ENCODE measurements around the gene NDUFA3. TPM values are rescaled to one million over a fixed set of nuclear protein-coding genes. Genes with fewer than 3 reads are reported as not detected.

NDUFA3 gene
- total RNA-seq, 1 experiment from 2014 or later, result 27.2 TPM

DNA sequence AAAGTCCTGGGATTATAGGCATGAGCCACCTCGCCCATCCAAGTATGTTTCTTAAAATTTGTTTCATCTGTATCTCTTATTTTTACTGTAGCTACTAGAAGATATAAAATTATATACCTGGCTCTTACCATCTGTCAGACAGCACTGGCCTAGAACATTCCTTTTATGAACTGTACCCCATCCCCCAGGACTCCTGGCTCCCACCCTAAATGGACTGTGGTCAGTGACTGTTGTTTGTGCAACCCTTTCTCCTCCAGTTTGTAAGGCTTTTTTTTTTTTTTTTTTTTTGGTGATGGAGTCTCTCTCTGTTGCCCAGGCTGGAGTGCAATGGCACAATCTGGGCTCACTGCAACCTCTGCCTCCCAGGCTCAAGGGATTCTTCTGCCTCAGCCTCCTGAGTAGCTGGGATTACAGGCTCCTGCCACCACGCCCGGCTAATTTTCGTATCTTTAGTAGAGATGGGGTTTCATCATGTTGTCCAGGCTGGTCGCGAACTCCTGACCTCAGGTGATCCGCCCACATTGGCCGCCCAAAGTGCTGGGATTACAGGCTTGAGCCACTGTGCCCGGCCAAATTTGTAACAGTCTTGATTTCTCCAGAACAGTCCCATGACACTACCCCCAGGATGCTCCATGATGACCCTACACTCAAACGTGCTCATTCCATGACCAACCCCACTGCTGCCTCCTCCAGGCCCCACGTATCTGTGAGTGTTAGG, 2.5 kb downstream of the NDUFA3 start:
- DNase-seq (ENCODE audit: low read depth), result no peak
- in situ Hi-C loops (cut with HindIII; ENCODE audit: low pct_unique_long_range_greater_than_20kb, low sequenced_read_pairs), result no loop called here

DNA sequence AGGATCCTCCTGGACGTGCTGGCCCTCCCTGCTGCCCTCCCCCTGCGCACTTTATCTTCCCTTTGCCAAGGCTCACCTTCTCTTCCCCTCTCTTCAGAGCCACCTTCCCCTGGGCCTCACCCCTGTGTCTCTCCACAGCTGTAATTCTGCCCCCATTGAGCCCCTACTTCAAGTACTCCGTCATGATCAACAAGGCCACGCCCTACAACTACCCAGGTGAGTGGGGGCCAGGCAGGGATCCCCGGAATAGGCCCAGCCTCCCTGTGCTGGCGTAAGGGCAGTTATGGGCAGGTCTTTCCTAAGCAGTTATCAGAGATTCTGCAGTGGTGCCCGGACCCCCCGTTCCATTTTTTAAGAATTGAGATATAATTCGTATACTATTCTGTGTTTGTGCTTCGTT, 3.1 kb downstream of the NDUFA3 start:
- no peak for DNase-seq (ENCODE audit: low read depth)
- in situ Hi-C loops (cut with HindIII; ENCODE audit: low pct_unique_long_range_greater_than_20kb, low sequenced_read_pairs), result no loop called here

DNA sequence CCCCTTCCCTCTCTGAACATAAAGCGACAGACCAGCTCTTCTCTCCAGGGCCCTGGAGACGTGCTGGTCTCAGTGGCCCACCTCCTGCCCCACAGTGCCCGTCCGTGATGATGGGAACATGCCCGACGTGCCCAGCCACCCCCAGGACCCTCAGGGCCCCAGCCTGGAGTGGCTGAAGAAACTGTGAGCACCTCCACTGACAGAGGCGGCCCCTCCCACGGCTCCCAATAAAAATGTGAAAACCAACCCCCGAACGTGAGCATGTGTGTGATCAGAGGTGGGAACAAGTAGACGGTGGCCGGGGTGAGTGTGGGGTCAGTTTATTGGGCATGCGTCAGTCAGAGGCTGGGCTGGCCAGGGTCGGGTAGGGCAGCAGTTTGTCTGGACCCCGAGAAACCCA, 4.1 kb downstream of the NDUFA3 start:
- no peak for DNase-seq (ENCODE audit: low read depth)
- in situ Hi-C loops (cut with HindIII; ENCODE audit: low pct_unique_long_range_greater_than_20kb, low sequenced_read_pairs), result no loop called here

DNA sequence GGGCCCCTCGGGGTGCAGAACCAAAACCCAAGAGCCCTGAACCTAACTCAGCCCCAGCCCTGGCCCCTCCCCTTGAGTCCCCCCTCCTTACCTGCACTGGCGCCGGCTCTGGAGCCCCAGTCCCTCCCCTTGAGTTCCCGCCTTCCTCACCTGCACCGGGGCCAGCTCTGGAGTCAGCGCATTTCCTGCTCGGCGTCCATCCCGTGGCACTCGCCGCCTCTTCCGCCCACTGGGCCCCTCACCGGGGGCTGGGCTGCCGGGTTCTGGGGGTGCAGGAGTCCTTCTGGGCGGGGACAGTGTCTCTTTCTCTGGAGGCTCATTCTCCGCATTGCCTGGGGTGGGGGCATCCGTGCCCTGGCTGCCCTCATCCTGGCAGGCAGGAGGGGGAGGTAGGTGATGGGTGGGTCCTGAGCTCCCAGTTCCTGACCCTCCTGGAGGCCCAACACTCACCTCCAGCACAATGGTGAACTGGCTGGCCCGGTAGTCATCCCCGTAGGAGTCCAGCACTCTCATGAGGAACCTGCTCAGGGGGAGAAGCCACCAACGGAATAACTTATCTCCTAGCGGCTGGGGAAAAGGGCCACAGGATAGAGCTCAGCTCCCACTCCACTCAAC, 5.3 kb downstream of the NDUFA3 start:
- DNase-seq (ENCODE audit: low read depth), result no peak
- in situ Hi-C loops (cut with HindIII; ENCODE audit: low pct_unique_long_range_greater_than_20kb, low sequenced_read_pairs), result no loop called here

DNA sequence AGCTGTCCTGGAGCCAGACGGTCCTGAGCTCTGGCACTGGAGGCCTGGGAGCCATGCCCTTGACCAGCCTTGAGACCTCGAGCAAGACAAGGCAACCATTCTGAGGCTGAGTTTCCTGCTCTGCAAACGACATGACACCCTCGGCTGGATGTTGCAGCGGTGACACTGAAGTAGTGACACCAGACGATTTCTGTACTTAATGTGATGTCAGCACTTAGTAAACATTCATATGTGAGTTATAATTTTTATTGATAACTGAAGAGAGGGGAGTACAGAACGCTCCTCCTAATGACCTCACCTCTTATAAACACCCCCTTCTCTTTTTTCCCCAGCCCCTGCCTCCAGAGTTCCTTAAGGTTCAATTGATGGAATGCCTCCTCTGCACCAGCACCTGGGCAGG, 5.8 kb downstream of the NDUFA3 start:
- DNase-seq (ENCODE audit: low read depth), result no peak
- in situ Hi-C loops (cut with HindIII; ENCODE audit: low pct_unique_long_range_greater_than_20kb, low sequenced_read_pairs), result no loop called here

DNA sequence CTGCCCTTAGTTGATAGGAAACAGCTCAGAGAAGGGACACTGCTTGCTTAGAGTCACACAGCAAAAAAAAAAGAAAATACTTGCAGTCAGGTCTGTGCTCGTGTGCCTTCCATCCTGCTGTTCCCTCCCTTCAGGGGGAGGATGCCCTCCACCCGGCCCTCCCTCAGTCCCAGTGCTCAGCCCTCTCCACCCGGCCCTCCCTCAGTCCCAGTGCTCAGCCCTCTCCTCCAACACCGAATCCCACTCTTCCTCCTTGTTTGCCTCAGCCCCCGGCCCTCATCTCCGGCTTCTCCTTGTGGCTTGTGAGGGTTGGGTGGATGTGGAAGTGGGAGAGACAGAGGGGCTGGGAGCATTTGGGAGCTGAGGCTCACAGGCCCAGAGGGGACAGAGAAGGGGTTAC, 7.0 kb downstream of the NDUFA3 start:
- in situ Hi-C loops (cut with HindIII; ENCODE audit: low pct_unique_long_range_greater_than_20kb, low sequenced_read_pairs), result no loop called here
- no peak for DNase-seq (ENCODE audit: low read depth)

DNA sequence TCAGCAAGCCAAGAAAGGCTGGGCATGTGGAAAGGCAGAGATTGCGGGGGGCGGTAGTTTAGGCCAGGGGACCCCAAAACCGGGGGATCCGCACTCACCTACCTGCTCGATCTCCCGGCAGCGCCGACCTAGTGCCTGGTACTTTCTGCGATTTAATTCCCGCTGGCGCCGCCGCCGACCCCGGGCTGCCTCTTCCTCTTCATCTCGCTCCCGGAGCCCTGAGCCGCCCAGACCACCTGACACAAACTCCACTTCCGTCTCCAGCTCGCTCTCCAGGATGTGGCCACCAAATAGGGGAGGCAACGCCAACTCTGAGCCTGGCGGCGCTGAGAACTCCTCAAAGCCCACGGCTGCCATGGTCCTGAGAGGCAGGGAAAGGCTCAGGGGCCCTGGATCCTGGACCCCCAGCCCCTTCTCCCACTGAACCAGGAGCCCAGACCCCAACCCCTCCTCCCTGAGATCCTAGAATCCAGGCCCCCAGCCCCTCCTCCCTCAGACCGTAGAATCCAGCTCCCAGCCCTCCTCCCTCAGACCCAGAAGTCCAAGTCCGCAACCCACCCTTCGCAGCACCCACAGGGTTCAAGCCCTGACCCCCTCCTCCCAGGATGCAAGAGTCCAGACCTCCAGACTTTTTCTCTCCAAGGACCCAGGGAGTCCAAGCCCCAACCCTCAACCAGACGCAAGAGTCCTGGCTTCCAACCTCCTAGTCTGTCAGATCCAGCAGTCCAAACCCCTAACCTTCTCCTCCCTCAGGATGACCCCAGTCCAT, 11.9 kb downstream of the NDUFA3 start:
- no peak for DNase-seq (ENCODE audit: low read depth)
- in situ Hi-C loops (cut with HindIII; ENCODE audit: low pct_unique_long_range_greater_than_20kb, low sequenced_read_pairs), result no loop called here

DNA sequence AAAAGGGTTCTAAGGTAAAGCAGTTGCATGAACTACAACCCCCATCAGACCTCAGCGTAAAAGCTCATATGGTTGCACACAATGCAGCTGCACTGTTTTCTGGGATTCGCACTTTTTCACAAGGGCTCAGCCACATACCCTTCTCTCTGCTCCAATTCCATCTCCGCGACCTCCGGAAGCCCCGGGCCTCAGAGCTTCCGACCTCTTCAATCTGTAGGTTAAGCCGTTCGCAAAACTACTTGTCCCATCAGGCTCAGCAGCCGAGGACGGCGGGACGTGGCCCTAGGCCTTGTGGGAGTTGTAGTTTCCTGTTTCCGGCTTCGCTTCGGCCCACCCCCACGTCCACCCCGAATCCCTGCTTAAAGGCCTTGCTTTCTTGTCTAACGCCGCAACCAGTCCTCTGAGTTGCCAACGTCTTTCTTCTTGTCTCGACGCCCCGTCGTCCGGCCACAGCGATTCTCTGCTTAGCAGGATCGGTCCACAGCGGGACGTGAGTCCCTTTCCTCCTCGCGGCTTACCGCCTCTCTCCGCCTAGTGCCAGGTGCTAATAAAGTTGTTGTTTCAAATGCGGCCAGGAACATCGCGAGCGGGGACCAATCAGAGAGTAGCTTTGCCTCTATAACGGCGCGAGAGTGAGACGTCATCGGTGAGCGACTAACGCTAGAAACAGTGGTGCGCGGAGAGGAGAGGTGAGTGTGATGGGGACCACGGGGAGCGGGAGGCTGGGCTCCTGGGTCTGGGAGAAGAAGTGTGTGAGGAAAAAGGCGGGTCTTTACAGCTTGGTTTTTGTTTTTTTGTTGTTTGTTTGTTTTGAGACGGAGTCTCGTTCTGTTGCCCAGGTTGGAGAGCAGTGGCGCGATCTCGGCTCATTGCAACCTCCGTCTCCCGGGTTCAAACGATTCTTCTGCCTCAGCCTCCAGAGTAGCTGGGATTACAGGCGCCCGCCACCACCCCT, 12.7 kb downstream of the NDUFA3 start, which contains the start of the genes PRPF31 and TFPT:
TSS of gene PRPF31 (plus strand) at position 646 of the 955 bp plus-strand sequence. CDS start 2,525 bp downstream, outside the sequence.
TSS of gene TFPT (minus strand) at position 549 of the 955 bp plus-strand sequence. CDS start at position 161, 388 bp downstream.
- DNase-seq (ENCODE audit: low read depth), result peak; percentile 98
- in situ Hi-C loops (cut with HindIII; ENCODE audit: low pct_unique_long_range_greater_than_20kb, low sequenced_read_pairs), result no loop called here

DNA sequence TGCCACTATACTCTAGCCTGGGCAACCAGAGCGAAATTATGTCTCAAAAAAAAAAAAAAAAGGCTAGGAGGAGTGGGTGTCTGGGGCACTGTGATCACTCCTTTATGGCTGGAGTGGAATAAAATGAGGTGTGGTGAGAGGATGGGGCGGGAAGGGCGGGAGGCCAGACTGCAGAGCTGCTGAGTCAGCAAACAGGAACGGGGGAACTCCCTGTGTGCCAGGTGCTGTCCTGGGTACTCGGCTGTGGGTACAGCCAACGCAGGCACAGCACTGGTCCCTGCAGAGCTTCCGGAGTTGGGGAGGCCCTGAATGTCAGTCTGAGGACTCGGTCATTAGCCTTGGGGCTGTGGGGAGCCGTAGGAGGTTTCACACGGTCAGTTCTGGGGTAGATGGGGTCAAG, 18.6 kb downstream of the NDUFA3 start:
- DNase-seq (ENCODE audit: low read depth), result no peak
- in situ Hi-C loops (cut with HindIII; ENCODE audit: low pct_unique_long_range_greater_than_20kb, low sequenced_read_pairs), result no loop called here

DNA sequence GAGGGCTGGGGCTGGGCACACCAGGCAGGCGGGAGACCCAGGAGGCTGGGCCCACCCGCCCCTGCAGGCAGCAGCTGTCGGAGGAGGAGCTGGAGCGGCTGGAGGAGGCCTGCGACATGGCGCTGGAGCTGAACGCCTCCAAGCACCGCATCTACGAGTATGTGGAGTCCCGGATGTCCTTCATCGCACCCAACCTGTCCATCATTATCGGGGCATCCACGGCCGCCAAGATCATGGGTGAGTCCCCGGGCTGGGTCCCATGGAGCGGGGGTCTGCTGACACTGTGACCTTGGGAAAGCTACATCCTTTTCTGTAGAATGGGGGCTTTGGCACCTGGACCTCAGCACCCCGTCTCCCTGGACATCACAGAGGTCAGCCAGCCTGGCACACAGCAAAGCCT, 21.0 kb downstream of the NDUFA3 start:
- in situ Hi-C loops (cut with HindIII; ENCODE audit: low pct_unique_long_range_greater_than_20kb, low sequenced_read_pairs), result no loop called here
- DNase-seq (ENCODE audit: low read depth), result no peak

DNA sequence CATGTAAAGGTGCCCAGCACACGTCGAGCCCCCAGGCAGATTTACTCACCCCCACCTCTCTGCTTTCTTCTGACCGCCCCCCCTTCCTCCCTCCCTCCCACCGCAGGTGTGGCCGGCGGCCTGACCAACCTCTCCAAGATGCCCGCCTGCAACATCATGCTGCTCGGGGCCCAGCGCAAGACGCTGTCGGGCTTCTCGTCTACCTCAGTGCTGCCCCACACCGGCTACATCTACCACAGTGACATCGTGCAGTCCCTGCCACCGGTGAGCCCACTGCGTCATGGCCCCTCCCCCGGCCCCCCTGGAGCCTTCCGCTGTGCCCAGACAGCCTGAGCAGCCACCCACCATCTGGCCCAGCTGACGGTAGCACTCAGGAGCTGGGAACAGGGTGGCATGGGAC, 21.7 kb downstream of the NDUFA3 start:
- DNase-seq (ENCODE audit: low read depth), result no peak
- in situ Hi-C loops (cut with HindIII; ENCODE audit: low pct_unique_long_range_greater_than_20kb, low sequenced_read_pairs), result no loop called here

DNA sequence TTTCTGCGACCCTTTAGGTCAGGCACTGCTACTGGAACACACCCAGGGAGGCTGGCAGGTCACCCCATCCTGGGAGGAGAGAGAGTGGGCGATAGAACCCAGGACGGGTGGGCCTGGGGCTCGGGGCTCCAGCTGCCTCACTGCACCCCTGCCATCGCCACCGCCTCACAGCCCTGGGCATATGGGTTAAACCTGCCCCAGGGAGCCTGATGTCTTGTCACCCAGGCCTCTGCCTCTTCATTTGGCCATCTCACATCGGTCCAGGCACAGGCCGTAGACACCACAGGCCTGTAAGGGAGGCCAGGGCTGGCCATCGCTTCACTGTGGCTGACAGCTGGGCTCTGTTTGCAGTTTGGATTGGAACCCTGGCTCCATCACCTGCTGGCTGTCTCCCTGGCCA, 23.1 kb downstream of the NDUFA3 start:
- no peak for DNase-seq (ENCODE audit: low read depth)
- in situ Hi-C loops (cut with HindIII; ENCODE audit: low pct_unique_long_range_greater_than_20kb, low sequenced_read_pairs), result no loop called here

DNA sequence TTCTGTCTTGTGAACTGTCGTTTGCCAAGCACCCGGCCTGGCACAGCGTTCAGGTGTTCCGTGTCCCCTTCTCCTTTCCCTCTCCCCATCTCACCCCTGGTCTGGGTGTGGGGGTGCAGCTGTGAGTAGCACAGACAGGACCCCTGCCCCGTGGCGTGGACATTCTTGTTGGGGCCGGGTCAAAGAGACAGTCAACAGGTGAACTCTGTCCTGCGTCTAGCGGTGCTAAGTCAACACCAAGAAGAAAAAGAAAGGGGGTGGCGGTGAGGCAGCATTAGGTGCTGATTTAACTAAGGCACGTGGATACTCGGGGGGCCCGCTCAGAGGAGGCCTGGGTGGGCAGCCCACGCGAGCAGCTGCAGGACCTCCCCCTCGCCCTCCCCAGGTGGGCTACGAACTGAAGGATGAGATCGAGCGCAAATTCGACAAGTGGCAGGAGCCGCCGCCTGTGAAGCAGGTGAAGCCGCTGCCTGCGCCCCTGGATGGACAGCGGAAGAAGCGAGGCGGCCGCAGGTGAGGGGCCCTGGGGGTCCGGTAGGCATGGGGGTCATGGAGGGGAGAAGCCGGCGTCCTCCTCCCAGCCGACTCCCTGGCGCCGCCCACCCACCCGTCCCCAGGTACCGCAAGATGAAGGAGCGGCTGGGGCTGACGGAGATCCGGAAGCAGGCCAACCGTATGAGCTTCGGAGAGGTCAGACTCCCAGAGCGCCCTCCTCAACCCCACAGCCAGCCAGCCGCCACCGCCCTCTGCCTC, 25.2 kb downstream of the NDUFA3 start:
- in situ Hi-C loops (cut with HindIII; ENCODE audit: low pct_unique_long_range_greater_than_20kb, low sequenced_read_pairs), result no loop called here

DNA sequence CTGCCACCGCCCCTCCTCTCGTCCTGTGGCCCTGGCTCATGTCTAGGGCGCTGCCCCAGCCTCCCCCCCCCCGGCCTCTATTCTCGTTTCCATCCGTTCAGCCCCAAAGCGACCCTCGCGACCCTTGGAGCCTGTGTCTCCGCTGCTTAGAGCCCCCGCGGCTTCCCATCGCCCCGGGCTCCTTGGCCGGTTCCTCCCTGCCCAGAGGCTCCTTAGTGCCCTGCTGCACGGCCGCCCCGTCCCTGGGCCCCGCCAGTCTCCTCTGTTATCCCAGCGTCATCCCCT, 25.7 kb downstream of the NDUFA3 start:
- no peak for DNase-seq (ENCODE audit: low read depth)
- in situ Hi-C loops (cut with HindIII; ENCODE audit: low pct_unique_long_range_greater_than_20kb, low sequenced_read_pairs), result no loop called here

More for the DNA sequence above, 25.2 kb downstream of the NDUFA3 start:
- DNase-seq (ENCODE audit: low read depth), result no peak

DNA sequence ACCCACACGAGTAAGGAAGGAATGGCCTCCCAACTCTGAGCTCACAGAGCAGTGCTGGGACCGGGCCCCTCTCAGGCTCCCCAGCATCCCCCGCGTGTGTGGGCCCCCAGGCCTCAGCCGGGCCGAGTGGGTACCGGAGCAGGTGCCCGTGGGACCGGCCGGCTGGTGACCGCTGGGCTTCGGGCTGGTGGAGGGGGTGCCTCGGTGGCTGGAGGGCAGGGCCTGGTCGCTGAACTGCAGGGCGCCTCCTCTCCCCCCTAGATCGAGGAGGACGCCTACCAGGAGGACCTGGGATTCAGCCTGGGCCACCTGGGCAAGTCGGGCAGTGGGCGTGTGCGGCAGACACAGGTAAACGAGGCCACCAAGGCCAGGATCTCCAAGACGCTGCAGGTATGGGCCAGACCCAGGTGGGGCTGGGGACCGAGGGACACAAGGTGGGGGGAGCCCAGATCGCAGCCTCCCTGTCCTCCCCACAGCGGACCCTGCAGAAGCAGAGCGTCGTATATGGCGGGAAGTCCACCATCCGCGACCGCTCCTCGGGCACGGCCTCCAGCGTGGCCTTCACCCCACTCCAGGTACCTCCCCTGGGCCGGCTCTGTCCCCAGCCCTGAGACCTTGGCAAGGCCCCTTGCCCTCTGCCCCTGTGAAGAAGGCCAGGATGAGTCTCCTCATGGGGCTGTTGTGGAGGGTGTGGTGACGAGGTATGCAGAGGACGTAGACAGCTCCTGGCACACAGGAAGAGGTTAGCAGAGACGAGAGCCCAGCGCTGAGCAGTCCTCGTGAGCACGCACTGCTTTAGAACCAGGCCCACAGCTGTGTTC, 26.4 kb downstream of the NDUFA3 start:
- DNase-seq (ENCODE audit: low read depth), result no peak
- in situ Hi-C loops (cut with HindIII; ENCODE audit: low pct_unique_long_range_greater_than_20kb, low sequenced_read_pairs), result no loop called here

DNA sequence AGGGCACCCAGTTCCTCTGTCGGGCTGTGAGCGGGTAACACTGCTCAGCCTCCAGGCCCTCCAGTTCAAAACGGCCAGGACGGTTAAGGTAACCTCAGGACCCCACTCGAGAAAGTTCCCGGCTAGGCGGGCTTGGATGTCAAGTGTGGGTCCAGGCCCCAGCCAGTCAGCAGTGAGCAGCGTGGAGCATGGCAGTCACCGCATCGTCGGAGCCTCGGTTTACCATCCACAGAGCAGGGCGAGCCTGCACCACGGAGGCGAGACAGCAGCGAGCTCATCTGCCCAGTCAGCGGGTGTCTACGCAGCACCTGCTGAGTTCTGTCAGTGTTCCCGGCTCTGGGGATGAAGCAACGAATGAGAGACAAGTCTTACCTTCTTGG, 27.0 kb downstream of the NDUFA3 start:
- in situ Hi-C loops (cut with HindIII; ENCODE audit: low pct_unique_long_range_greater_than_20kb, low sequenced_read_pairs), result no loop called here
- DNase-seq (ENCODE audit: low read depth), result no peak

DNA sequence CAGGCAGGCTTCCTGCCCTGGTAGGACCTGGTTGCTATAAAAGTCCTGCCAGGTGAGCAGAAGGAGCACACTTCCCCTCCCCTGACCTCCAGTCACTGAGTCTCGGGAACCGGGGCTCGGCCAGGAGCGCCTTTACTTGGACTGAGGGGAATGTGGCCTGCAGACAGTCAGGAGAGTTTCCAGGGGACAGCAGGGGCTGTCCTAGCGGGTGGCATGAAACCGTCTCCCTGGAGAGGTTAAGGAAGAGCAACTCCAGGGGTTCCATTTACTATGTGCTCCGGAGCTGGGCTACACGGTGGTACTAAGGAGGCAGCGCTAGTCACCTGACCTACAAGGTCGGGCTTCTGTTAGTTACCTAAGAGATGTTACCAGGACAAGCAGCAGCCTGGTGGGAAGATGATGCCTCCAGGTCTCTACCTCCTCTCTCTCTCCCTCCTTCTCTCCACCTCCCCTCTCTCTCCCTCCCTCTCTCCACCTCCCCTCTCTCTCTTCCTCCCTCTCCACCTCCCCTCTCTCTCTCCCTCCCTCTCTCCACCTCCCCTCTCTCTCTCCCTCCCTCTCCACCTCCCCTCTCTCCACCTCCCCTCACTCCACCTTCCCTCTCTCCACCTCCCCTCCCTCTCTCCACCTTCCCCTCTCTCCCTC, 30.8 kb downstream of the NDUFA3 start:
- in situ Hi-C loops (cut with HindIII; ENCODE audit: low pct_unique_long_range_greater_than_20kb, low sequenced_read_pairs), result no loop called here
- peak; percentile 50 for DNase-seq (ENCODE audit: low read depth)

All from Caki2 (cell line).